PC-9 (cell line): ENCODE measurements around the gene MEIS2. TPM values are rescaled to one million over a fixed set of nuclear protein-coding genes. Genes with fewer than 3 reads are reported as not detected.

Experiments used
- BruUV-seq: library from RNA; stranded (reverse); fragments of 400-500 nt; replicated peaks from 2 replicates; lab custom pipeline; 2021; lab: Mats Ljungman, UMichigan
- CTCF ChIA-PET: fragments of 300-600 bp; sonication (Branson Sonifier 250); formaldehyde crosslinking; loops from one replicate; lab custom pipeline; 2022; ENCODE audit warnings: antibody characterized with exemption; lab: Charles Lee
- POLR2A ChIA-PET: fragments of 300-600 bp; sonication (Branson Sonifier 250); formaldehyde crosslinking; loops from one replicate; lab custom pipeline; 2022; ENCODE audit warnings: antibody characterized with exemption; ENCODE audit not compliant: unreplicated experiment; lab: Charles Lee
- DNase-seq, 2 experiments: peaks; one replicate each; pipeline versions ENCODE4 v3.0.0 to v3.0.0-alpha.2; 2015 to 2022; ENCODE audit warnings: mixed read lengths in 1 of 2
- H2AFZ ChIP-seq: fragments of 200-600 bp; sonication (generic); 2 replicates; pipeline ENCODE4 v1.8.1; 2017; ENCODE audit warnings: antibody characterized with exemption
- H3F3A ChIP-seq: fragments of 200-600 bp; sonication (generic); 2 replicates; pipeline ENCODE4 v1.8.1; 2017; ENCODE audit warnings: antibody characterized with exemption, mild to moderate bottlenecking, low read depth; ENCODE audit not compliant: insufficient read depth
- H3K27ac ChIP-seq: fragments of 200-600 bp; sonication (generic); 2 replicates; pipeline ENCODE4 v1.6.1; 2016; ENCODE audit warnings: mixed run types
- H3K27me3 ChIP-seq: fragments of 200-600 bp; sonication (generic); 2 replicates; pipeline ENCODE4 v1.6.1; 2016; ENCODE audit warnings: low read depth, mixed run types; ENCODE audit not compliant: insufficient read depth
- H3K36me3 ChIP-seq: fragments of 200-600 bp; sonication (generic); 2 replicates; pipeline ENCODE4 v1.6.1; 2016; ENCODE audit warnings: low read depth, mixed run types
- H3K4me1 ChIP-seq: fragments of 200-600 bp; sonication (generic); replicated peaks from 2 replicates; pipeline ENCODE4 v1.6.1; 2016; ENCODE audit warnings: mixed run types; ENCODE audit not compliant: insufficient read depth
- H3K4me2 ChIP-seq: fragments of 200-600 bp; sonication (generic); 2 replicates; pipeline ENCODE4 v1.6.1; 2017; ENCODE audit warnings: mixed run types
- H3K4me3 ChIP-seq: fragments of 200-600 bp; sonication (generic); 2 replicates; pipeline ENCODE4 v1.6.1; 2016; ENCODE audit warnings: mixed run types
- H3K79me2 ChIP-seq: fragments of 200-600 bp; sonication (generic); 2 replicates; pipeline ENCODE4 v1.6.1; 2017; ENCODE audit warnings: low read depth, mixed run types
- H3K9me2 ChIP-seq: fragments of 200-600 bp; sonication (generic); 2 replicates; pipeline ENCODE4 v1.8.1; 2017; ENCODE audit warnings: mild to moderate bottlenecking; ENCODE audit not compliant: insufficient read depth
- H3K9me3 ChIP-seq: fragments of 200-600 bp; sonication (generic); 2 replicates; pipeline ENCODE4 v1.8.1; 2016; ENCODE audit warnings: low read depth; ENCODE audit not compliant: insufficient read depth
- H4K20me1 ChIP-seq: fragments of 200-600 bp; sonication (generic); 2 replicates; pipeline ENCODE4 v1.8.1; 2017; ENCODE audit not compliant: insufficient read depth
- EZH2 ChIP-seq: fragments of 200-600 bp; sonication (generic); IDR thresholded peaks from 2 replicates; pipeline ENCODE4 v1.8.0; 2017; ENCODE audit warnings: antibody characterized with exemption, low read depth
- intact Hi-C: fragments of 100-400 bp; cut with micrococcal nuclease; formaldehyde crosslinking; loops from one replicate; pipeline ENCODE4 v1.10.0; 2022; ENCODE audit not compliant: unreplicated experiment
- total RNA-seq: library from RNA; stranded (reverse); gene quantifications from 2 replicates; pipeline ENCODE4 v1.2.3, GENCODE V29; 2021
- TF ChIP-seq, protein P1 (sequence below): fragments of 200-600 bp; sonication (generic); conservative IDR thresholded peaks from 2 replicates; pipeline ENCODE4 v1.6.1; 2017; ENCODE audit warnings: mixed run types, antibody characterized with exemption, mild to moderate bottlenecking, moderate library complexity

MEIS2 gene
- total RNA-seq, 1 experiment from 2014 or later = 29.1 TPM

DNA sequence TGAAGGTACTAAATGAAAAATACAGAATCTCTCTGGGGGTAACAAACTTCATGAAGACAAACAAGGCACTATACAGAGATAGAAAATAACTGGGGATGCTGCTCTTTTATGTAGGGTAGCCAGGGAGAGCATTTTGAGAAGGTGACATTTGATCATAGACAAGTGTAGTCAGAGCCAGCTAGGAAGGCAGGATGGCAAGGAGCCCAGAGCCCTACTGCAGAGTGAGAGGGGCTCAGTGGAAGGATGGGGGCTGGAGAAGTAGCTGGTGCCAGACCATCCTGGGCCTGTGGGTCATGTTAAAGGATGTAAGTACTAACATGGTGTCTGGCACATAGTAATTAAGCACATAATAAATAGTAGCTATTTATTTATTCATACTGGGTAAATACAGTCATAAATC, 133.6 kb downstream of the MEIS2 start:
- intact Hi-C loops = no loop called here
- no peaks in the 10 kb centered on the region for H3K9me2 ChIP-seq
- H3K9me3 ChIP-seq = no peaks in the 10 kb centered on the region
- H2AFZ ChIP-seq = no peak overlapping the region
- no peaks in the 10 kb centered on the region for H3K27me3 ChIP-seq
- POLR2A ChIA-PET = no interaction called here
- CTCF ChIA-PET = no interaction called here
- no peaks in the 10 kb centered on the region for H3F3A ChIP-seq
- TF ChIP-seq, protein P1, sequence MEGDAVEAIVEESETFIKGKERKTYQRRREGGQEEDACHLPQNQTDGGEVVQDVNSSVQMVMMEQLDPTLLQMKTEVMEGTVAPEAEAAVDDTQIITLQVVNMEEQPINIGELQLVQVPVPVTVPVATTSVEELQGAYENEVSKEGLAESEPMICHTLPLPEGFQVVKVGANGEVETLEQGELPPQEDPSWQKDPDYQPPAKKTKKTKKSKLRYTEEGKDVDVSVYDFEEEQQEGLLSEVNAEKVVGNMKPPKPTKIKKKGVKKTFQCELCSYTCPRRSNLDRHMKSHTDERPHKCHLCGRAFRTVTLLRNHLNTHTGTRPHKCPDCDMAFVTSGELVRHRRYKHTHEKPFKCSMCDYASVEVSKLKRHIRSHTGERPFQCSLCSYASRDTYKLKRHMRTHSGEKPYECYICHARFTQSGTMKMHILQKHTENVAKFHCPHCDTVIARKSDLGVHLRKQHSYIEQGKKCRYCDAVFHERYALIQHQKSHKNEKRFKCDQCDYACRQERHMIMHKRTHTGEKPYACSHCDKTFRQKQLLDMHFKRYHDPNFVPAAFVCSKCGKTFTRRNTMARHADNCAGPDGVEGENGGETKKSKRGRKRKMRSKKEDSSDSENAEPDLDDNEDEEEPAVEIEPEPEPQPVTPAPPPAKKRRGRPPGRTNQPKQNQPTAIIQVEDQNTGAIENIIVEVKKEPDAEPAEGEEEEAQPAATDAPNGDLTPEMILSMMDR = no peak
- no peak for TF ChIP-seq EZH2
- no peaks in the 10 kb centered on the region for H3K79me2 ChIP-seq
- no peak for DNase-seq
- no peaks in the 10 kb centered on the region for H3K36me3 ChIP-seq
- H3K27ac ChIP-seq = no peak overlapping the region
- H3K4me2 ChIP-seq = no peak overlapping the region
- no peak overlapping the region for H3K4me3 ChIP-seq
- BruUV-seq = no TSS peak
- no peaks in the 10 kb centered on the region for H4K20me1 ChIP-seq
- no peaks in the 10 kb centered on the region for H3K4me1 ChIP-seq

DNA sequence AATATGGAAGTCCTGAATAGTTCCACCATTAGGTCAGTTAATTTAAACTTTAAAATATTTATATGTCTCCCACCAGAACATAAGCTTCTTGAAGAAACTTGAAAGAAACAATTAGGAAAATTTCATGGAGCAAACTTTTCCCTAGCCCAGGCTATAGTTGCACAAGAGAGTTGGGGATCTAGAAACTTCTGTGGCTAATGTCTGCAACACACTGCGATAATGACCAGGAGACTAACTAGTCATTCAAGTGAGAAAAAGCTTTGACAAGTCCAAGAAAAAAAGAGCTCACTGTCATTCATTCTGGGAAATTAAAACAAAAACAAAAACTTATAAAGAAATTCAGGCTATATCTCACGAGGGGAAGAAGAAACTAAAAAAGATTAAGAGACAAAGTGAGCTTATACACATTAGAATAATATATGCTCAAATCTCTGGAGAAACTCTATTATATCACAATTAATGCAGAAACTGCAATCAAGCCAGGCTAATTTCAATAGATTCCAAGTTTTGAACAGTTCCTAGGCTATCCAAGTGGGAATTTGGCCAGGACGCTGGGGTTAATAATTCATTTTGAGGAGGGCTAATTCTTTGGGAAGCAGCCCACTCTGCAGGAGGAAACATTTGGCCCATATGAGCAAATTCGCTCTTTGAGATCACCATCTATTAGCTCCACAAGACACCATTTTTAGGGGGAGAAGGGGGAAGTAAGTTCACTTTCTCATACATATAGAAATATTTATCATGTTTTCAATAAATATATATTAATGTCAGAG, 134.6 kb downstream of the MEIS2 start:
- Histone ChIP-seq H2AFZ (no peak overlapping the region), H3K9me3 (no peaks in the 10 kb centered on the region), H3K79me2 (no peaks in the 10 kb centered on the region), H3K36me3 (no peaks in the 10 kb centered on the region), H3K4me3 (no peak overlapping the region), H4K20me1 (no peaks in the 10 kb centered on the region), H3K27me3 (no peaks in the 10 kb centered on the region), H3F3A (no peaks in the 10 kb centered on the region), H3K27ac (no peak overlapping the region), H3K4me1 (no peaks in the 10 kb centered on the region), H3K9me2 (no peaks in the 10 kb centered on the region), H3K4me2 (no peak overlapping the region)
- ChIA-PET CTCF (no interaction called here), POLR2A (no interaction called here)
- intact Hi-C loops = no loop called here
- no TSS peak for BruUV-seq
- TF ChIP-seq EZH2 = no peak
- TF ChIP-seq, protein P1 = no peak
- no peak for DNase-seq

DNA sequence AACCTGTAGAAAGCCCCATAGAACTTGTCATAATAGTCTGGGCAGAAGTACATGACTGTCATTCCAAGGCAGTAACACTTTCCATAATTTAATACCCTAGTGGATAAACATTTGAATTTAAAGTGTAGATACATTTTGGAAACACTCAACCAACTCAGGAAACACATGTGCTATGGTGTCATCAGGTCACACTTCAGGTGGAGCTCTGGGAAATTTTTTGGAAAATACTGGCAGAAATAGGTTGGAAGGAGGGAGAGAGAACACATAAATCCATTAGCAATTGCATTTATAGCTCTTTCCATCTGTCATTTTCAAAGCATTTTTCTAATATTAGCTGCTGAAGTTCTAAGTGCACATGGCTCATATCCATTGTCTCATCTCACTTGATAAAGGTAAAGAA, 135.7 kb downstream of the MEIS2 start:
- BruUV-seq = no TSS peak
- no peaks in the 10 kb centered on the region for H3K36me3 ChIP-seq
- H3K4me3 ChIP-seq = no peak overlapping the region
- H3K4me2 ChIP-seq = no peak overlapping the region
- no peak overlapping the region for H2AFZ ChIP-seq
- H3K79me2 ChIP-seq = no peaks in the 10 kb centered on the region
- TF ChIP-seq EZH2 = no peak
- TF ChIP-seq, protein P1 = no peak
- no peaks in the 10 kb centered on the region for H3K9me3 ChIP-seq
- ChIA-PET POLR2A (no interaction called here), CTCF (no interaction called here)
- H3K27me3 ChIP-seq = no peaks in the 10 kb centered on the region
- intact Hi-C loops = no loop called here
- no peak for DNase-seq
- no peaks in the 10 kb centered on the region for H3K4me1 ChIP-seq
- H3K9me2 ChIP-seq = no peaks in the 10 kb centered on the region
- H3K27ac ChIP-seq = no peak overlapping the region
- no peaks in the 10 kb centered on the region for H3F3A ChIP-seq
- no peaks in the 10 kb centered on the region for H4K20me1 ChIP-seq
